GF-D8 (cell line): Measurements from ENCODE around the gene LGR5.

Experiments used
- DNase-seq: peaks from one replicate; lab custom pipeline; 2025; lab: John Stamatoyannopoulos, UW

The LGR5 gene

GRCh38 chr12:71599210-71599609, 159.6 kb downstream of the LGR5 start:
- DNase-seq, result no peak

DNA sequence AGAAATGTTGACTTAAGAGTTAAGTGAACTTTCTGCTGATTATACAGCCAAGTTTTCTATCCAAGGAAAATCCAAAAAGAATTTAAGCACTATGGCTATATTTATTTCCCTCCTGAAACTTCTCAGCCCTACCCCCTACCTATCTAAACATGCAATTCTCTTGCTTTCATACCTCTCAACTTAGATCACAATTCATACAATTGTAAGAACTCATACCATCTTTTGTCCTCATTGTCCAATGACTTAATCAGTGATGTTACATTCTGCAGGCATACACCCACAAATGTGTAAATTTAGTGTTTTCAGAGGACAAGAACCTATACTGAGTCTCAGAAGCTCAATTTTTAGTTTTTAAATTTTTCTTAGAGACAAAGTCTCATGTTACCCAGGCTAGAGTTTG, 161.9 kb downstream of the LGR5 start:
- no peak for DNase-seq

- no peak for DNase-seq
Measured at GRCh38 chr12:71602761-71603577, 163.4 kb downstream of the LGR5 start.

DNA sequence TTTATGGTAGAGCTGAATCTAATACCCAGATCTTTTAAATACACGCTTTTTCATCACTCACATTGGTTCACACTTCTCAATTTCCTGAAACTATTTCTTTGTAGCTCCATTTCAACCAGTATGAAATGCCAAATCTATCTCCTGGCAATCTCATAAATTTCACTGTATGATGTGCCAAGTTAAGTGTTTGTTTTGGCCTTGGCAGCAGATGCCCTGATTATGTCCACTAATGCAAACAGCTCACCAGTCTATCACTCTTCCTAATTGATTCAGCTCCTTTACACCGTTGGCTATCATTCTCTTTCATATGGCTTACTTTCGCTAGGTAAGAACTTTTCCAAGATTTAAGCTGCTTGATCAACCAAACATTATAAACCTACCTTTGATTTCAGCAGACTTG, 165.4 kb downstream of the LGR5 start:
- no peak for DNase-seq

GRCh38 chr12:71607494-71608330, 168.1 kb downstream of the LGR5 start:
- DNase-seq, result no peak

DNA sequence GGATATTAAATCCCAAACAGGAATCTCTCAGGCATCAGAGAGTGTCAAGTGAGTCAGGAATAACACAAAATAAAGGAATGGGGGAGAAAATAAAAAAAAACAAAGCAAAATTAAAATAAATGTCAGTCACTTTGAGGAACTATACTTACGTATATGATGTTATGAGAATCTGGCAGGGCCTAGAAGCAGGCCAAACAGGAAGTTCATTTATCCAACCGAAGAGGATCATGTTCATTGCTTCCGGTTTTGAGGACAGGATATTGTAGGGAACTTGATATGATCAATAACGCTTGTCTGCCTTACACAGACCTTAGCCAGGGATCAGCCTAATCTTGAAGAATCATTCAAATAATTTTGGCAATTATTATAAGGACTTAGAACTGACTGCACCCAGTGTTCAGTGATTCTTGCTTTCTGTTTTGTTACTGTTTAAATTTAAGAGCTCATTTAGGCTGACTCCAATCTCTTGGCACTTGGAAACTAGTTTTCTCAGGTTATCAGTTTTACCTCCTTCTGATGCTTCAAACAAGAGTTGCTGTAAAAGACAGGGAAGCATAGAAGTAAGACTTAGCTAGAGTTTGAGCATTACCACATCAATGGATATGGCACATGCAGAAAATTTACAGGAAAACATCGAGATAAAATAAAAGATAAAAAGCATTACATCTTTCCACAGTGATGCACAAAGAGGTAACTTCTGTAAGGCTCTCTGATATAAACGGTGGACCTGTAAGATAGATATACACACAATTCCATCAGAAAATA, 170.6 kb downstream of the LGR5 start:
- peak; percentile 9 for DNase-seq

DNA sequence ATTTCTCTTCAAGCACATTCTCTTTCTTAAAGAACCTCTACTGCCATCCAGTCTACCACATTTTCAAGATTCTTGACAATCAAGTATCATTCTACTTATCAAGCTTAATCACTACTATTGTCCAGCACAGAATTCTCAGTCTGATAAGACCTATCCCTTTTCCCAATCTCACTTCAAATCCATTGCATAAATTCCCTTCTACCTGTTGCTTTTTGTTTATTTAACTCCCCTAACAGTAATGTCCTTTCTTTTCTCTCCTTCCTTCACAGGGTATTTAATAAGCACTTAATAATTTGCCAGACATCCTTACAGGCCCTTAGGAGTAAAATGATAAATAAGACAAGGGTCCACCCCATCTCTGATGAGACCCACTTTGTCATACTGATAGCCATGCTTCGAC, 182.3 kb downstream of the LGR5 start:
- no peak for DNase-seq

GRCh38 chr12:71625476-71625875, 185.9 kb downstream of the LGR5 start:
- DNase-seq, result no peak

DNA sequence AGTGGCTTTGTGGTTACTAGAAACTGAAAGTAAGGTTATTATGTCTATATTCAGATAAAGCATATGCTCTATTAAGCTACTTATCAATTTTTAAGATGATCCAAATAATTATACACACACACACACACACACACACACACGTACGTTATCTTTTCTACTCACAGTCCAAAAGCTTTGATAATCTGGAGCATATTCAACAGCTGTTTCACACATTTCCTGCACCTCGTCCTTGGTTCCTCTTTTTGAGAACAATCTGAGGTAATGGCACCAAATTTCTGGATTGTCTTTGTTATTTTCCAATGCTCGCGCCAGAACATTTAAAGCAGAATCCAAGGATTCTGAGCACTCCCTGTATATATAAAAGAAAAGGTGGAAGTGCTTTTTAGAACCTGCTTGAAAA, 186.5 kb downstream of the LGR5 start:
- peak; percentile 69 for DNase-seq

- DNase-seq, result no peak
Measured at GRCh38 chr12:71626768-71627167, 187.2 kb downstream of the LGR5 start.

DNA sequence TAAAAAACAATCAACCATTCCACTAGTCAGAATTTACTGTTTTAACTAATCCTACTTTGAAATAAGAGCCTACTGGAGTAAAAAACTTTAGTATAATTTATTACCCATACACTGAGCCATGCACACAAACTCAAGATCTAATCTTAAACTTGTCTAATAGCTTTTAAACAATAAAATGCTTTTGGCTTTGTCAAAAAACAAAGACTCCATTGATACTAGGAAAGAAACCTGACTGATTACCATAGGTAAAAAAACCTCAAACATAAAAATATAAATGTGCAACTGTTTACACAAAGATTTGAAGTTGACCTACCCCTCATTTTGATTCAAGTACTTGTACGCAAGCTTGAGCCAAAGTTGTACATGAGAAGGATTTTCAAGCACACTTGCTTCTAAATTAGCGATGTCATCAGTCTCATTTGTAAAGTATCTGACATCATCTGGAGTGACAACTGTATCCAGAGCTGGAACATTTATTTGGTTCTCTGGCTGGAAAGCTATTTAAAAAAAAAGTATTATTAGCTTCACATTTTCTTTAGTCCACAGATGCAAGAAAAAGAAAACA, 187.9 kb downstream of the LGR5 start:
- no peak for DNase-seq
